K562 (cell line): Measurements from ENCODE around the gene FAM114A1. TPM values are rescaled to one million over a fixed set of nuclear protein-coding genes. Genes with fewer than 3 reads are reported as not detected.

ENCODE experiments used
- CBFA2T2 ChIP-seq: fragments of 450-650 bp; conservative IDR thresholded peaks from 2 replicates; pipeline ENCODE4 v1.6.1; 2017; ENCODE audit warnings: mild to moderate bottlenecking
- DACH1 ChIP-seq: fragments of 450-650 bp; IDR thresholded peaks from 2 replicates; pipeline ENCODE4 v1.6.1; 2018; ENCODE audit not compliant: partially characterized antibody
- FOSL1 ChIP-seq: fragments of 200-800 bp; sonication (Bioruptor generic); conservative IDR thresholded peaks from 2 replicates; pipeline ENCODE4 v1.6.1; 2016; ENCODE audit warnings: missing genetic modification characterization, missing compliant biosample characterization
- FOXA3 ChIP-seq, 2 experiments: fragments of 450-650 bp in 1 of 2; sonication (generic) in 1 of 2; formaldehyde crosslinking; IDR thresholded peaks in 1 of 2; conservative IDR thresholded peaks in 1 of 2; 2 replicates each; pipeline versions ENCODE4 v1.4.0 to v1.8.0; 2020 to 2022; ENCODE audit warnings: mild to moderate bottlenecking in 2 of 2, missing genetic modification reagents in 1 of 2
- FOXJ3 ChIP-seq: sonication (generic); formaldehyde crosslinking; IDR thresholded peaks from 2 replicates; pipeline ENCODE4 v1.4.0; 2020; ENCODE audit warnings: mild to moderate bottlenecking, missing genetic modification reagents
- GTF2F1 ChIP-seq: IDR thresholded peaks from 2 replicates; pipeline ENCODE4 v1.6.1; 2011; ENCODE audit warnings: low read depth, low read length, improper control_type of control experiment
- MAFG ChIP-seq: fragments of 450-650 bp; conservative IDR thresholded peaks from 2 replicates; pipeline ENCODE4 v1.6.1; 2016; ENCODE audit warnings: missing genetic modification characterization, missing compliant biosample characterization
- MCM2 ChIP-seq: fragments of 450-650 bp; IDR thresholded peaks from 2 replicates; pipeline ENCODE4 v1.6.1; 2017; ENCODE audit warnings: low read depth, mild to moderate bottlenecking
- NEUROD1 ChIP-seq: fragments of 150-350 bp; IDR thresholded peaks from 2 replicates; pipeline ENCODE4 v1.6.1; 2014; ENCODE audit warnings: borderline replicate concordance, low read length, low read depth; ENCODE audit not compliant: partially characterized antibody
- NFE2 ChIP-seq: IDR thresholded peaks from 2 replicates; pipeline ENCODE4 v1.6.1; 2014; ENCODE audit warnings: antibody characterized with exemption, low read depth
- SMARCA4 ChIP-seq: fragments of 450-650 bp; IDR thresholded peaks from 2 replicates; pipeline ENCODE4 v1.6.1; 2016
- SREBF1 ChIP-seq: fragments of 150-350 bp; IDR thresholded peaks from 2 replicates; pipeline ENCODE4 v1.6.1; 2014; ENCODE audit warnings: antibody characterized with exemption, low read depth, low read length, borderline replicate concordance
- ZBTB1 ChIP-seq: sonication (generic); formaldehyde crosslinking; IDR thresholded peaks from 2 replicates; pipeline ENCODE4 v1.8.1; 2023; ENCODE audit warnings: missing genetic modification reagents, low read depth, mild to moderate bottlenecking, borderline replicate concordance
- ZFX ChIP-seq: sonication (generic); formaldehyde crosslinking; IDR thresholded peaks from 2 replicates; pipeline ENCODE4 v1.8.0; 2022; ENCODE audit warnings: mild to moderate bottlenecking, missing genetic modification reagents, moderate library complexity
- ZNF133 ChIP-seq: fragments of 250-450 bp; sonication (Bioruptor Pico); IDR thresholded peaks from 2 replicates; pipeline ENCODE4 v1.4.0; 2020; ENCODE audit warnings: mild to moderate bottlenecking
- ZNF316 ChIP-seq: fragments of 450-650 bp; IDR thresholded peaks from 2 replicates; pipeline ENCODE4 v1.6.1; 2016
- ZNF445 ChIP-seq: fragments of 250-450 bp; sonication (Bioruptor Pico); IDR thresholded peaks from 2 replicates; pipeline ENCODE4 v1.4.0; 2020; ENCODE audit warnings: low read depth, mild to moderate bottlenecking, moderate library complexity
- ZNF551 ChIP-seq: fragments of 250-450 bp; sonication (Bioruptor Pico); IDR thresholded peaks from 2 replicates; pipeline ENCODE4 v1.5.0; 2021; ENCODE audit warnings: mild to moderate bottlenecking, moderate library complexity
- ZNF764 ChIP-seq: fragments of 250-450 bp; sonication (Bioruptor Pico); IDR thresholded peaks from 2 replicates; pipeline ENCODE4 v1.4.0; 2020; ENCODE audit warnings: low read depth, mild to moderate bottlenecking, moderate library complexity
- polyA plus RNA-seq, 8 experiments: library from polyadenylated mRNA; depleted of rRNA in 4 of 8; stranded (reverse) in 5 of 8; unstranded in 3 of 8; fragments of >200 nt; fragmentation: Nextera tagmentation in 2 of 8; fragmentation: Illumina TruSeq in 1 of 8; extraction: Ambion mirVana in 2 of 8; extraction: Trizol in 1 of 8; gene quantifications; 2 replicates each; pipeline versions ENCODE4 v1.2.1 to v1.2.3, GENCODE V29; 2011 to 2014; ENCODE audit warnings: inconsistent platforms in 1 of 8, missing spikeins in 1 of 8
- total RNA-seq, 7 experiments: library from RNA; depleted of rRNA in 6 of 7; stranded (reverse); fragments of >200 nt in 6 of 7; fragmentation: Illumina TruSeq in 2 of 7; extraction: Trizol in 2 of 7; gene quantifications; 2 replicates each; pipeline versions ENCODE4 v1.2.1 to v1.2.3, GENCODE V29; 2011 to 2021; ENCODE audit warnings: low replicate concordance in 1 of 7
- TF ChIP-seq, protein P1 (sequence below): fragments of 450-650 bp; IDR thresholded peaks from 2 replicates; pipeline ENCODE4 v1.7.0; 2016; ENCODE audit warnings: borderline replicate concordance
- TF ChIP-seq, protein P2 (sequence below): fragments of 450-650 bp; conservative IDR thresholded peaks from 2 replicates; pipeline ENCODE4 v1.6.1; 2016; ENCODE audit warnings: missing genetic modification characterization, low read depth, mild to moderate bottlenecking, missing compliant biosample characterization, moderate library complexity
- TF ChIP-seq, protein P3 (sequence below): fragments of 250-450 bp; sonication (Bioruptor Pico); IDR thresholded peaks from 2 replicates; pipeline ENCODE4 v1.5.0; 2022; ENCODE audit warnings: mild to moderate bottlenecking
- TF ChIP-seq, protein P4 (sequence below): fragments of 250-450 bp; sonication (Bioruptor Pico); IDR thresholded peaks from 2 replicates; pipeline ENCODE4 v1.5.0; 2021; ENCODE audit warnings: mild to moderate bottlenecking, moderate library complexity

Gene FAM114A1
- total and polyA plus RNA-seq, 9 of the 15 experiments (the other 6 are each of a cell fraction or from before 2014, with no cell fraction given), result 1.8 to 12.0 (median 4.3) TPM

DNA sequence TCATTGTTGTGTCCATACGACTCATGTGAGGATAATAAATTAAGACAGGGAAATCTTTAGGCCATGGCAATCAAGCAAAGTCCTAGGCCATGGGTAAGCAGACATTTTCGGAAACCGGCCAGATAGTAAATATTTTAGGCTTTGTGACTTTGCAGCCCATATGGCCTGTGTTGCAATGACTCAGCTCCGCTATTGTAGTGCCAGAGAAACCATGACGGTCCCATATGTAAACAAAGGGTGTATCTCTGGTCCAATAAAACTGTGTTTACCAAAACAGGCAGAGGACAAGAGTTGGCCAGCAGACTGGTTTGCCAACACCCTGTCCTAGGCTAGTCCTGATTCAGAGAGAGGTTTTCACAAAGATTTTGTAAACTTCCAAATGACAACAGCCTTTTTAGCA lies 5.0 kb downstream of the FAM114A1 start (continued):
- TF ChIP-seq NEUROD1 (no peak), ZNF551 (CRISPR knock-in tag) (no peak), FOXA3 (CRISPR knock-in tag; conservative IDR thresholded peaks at IDR 0.05 in 1 of 2, IDR thresholded peaks at IDR 0.05 in 1 of 2) (peak; percentile 89), SREBF1 (no peak), FOXJ3 (no peak), ZNF133 (CRISPR knock-in tag) (no peak), ZNF445 (no peak), ZBTB1 (no peak), GTF2F1 (no peak), FOSL1 (peak; percentile 40; the same call in 1 of the 2 replicates), ZNF316 (0 out of 2 replicates have a peak, but pooled peaks have one; percentile 32), SMARCA4 (no peak), ZFX (no peak), ZNF764 (CRISPR knock-in tag) (no peak), MCM2 (no peak), CBFA2T2 (no peak), NFE2 (peak; percentile 78), DACH1 (no peak), MAFG (tag) (peak; percentile 54)
- TF ChIP-seq, protein P1, sequence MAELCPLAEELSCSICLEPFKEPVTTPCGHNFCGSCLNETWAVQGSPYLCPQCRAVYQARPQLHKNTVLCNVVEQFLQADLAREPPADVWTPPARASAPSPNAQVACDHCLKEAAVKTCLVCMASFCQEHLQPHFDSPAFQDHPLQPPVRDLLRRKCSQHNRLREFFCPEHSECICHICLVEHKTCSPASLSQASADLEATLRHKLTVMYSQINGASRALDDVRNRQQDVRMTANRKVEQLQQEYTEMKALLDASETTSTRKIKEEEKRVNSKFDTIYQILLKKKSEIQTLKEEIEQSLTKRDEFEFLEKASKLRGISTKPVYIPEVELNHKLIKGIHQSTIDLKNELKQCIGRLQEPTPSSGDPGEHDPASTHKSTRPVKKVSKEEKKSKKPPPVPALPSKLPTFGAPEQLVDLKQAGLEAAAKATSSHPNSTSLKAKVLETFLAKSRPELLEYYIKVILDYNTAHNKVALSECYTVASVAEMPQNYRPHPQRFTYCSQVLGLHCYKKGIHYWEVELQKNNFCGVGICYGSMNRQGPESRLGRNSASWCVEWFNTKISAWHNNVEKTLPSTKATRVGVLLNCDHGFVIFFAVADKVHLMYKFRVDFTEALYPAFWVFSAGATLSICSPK, result no peak
- TF ChIP-seq, protein P2, sequence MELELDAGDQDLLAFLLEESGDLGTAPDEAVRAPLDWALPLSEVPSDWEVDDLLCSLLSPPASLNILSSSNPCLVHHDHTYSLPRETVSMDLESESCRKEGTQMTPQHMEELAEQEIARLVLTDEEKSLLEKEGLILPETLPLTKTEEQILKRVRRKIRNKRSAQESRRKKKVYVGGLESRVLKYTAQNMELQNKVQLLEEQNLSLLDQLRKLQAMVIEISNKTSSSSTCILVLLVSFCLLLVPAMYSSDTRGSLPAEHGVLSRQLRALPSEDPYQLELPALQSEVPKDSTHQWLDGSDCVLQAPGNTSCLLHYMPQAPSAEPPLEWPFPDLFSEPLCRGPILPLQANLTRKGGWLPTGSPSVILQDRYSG (tag), result no peak
- TF ChIP-seq, protein P3, sequence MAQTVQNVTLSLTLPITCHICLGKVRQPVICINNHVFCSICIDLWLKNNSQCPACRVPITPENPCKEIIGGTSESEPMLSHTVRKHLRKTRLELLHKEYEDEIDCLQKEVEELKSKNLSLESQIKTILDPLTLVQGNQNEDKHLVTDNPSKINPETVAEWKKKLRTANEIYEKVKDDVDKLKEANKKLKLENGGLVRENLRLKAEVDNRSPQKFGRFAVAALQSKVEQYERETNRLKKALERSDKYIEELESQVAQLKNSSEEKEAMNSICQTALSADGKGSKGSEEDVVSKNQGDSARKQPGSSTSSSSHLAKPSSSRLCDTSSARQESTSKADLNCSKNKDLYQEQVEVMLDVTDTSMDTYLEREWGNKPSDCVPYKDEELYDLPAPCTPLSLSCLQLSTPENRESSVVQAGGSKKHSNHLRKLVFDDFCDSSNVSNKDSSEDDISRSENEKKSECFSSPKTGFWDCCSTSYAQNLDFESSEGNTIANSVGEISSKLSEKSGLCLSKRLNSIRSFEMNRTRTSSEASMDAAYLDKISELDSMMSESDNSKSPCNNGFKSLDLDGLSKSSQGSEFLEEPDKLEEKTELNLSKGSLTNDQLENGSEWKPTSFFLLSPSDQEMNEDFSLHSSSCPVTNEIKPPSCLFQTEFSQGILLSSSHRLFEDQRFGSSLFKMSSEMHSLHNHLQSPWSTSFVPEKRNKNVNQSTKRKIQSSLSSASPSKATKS (CRISPR knock-in tag), result no peak
- TF ChIP-seq, protein P4, sequence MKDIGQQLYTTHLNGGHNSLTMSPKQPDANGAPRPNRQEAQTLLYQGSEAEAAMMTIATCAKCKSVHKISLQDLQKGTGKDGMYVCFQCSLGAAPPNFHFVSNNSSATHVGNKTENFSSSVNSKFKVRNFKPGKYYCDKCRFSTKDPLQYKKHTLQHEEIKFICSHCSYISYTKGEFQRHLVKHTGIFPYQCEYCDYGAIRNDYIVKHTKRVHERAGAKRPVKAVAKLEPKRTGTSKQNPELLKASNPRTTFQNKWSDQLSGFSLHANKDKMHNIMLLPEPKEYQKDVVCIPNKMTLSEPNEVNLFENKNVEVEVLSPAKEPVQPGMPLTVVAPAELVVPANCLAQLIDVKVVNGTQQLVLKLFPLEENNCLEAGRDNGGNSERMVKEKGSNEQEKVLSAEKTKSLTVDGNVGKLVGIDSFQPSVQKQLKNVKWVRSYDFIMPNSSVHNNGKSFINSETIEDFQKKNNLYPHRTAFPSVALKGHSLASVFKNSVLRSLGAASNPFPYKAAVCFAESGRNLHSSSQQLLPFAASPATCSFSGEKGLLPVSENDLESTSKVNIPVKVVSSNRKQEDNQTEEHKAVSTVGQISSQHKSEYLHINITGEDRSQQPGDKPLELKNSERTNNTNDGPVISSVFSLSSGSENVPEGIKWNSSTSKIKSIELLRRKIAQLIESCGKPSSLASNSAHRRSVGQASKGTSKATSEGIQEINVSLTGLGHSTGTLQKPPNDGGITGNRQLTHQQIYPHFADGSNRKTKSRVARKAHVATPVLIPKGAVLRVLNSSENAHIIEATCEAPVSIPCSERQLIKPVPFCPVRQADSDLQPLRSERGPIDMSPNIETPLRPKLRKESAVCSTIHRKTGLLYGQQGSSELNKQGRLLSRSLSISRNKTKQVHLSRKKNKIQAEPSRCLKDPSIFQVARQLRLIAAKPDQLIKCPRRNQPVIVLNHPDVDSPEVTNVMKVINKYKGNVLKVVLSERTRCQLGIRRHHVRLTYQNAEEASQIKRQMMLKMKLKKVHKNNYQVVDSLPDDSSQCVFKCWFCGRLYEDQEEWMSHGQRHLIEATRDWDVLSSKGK, result no peak
